ENCODE data around the gene TMEM109.

Gene TMEM109

DNA sequence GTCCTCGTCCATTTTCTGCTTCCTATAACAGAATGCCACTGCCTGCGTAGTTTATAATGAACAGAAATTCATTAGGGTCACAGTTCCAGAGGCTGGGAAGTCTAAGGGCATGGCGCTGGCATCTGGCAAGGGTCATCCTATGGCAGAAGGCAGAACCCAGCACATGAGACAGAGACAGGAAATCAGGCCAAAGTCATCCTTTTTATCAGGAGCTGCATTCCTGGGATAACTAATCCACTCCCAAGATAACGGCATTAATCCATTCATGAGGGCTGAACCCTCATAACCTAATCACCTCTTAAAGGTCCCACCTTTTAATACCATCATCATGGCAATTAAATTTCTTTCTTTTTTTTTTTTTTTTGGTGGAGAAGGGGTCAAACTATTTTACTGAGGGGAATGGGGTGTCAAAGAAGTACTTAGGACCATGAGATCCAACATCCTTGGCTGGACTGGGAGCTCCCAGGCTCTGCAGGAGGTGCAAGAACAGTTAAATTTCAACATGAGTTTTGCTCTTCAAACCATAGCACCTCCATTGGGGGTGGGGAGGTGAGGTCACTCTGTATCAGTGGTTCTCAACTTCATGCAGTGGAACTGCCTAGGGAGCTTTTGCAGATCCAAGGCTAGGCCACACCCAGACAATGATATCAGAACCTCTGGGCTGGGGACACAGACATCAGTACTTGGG, 4.4 kb downstream of the TMEM109 start:
- peaks cover 28% of the 10 kb centered on the region for H3K36me3 ChIP-seq (ENCODE audit: low read depth)
- no peak for ATAC-seq (ENCODE audit: low read depth)

DNA sequence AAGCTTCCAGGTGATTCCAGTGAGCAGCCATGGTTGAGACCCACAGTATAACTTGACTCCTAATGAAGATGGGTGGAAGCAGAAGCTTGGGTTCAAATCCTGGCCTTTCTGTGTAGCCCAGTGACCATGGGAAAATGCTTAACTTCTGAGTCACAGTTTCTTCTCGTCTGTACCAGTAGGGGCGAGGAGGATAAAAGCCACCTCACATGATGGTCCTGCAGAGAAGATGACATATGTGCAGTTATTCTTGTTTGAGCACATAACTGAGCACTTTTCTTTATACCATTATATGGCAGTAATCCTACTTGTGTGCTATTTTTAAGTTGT, 4.9 kb downstream of the TMEM109 start:
- H3K27me3 ChIP-seq (ENCODE audit: insufficient read depth, poor library complexity, severe bottlenecking), result no peaks in the 10 kb centered on the region
- peaks cover 24% of the 10 kb centered on the region for H3K4me1 ChIP-seq (ENCODE audit: insufficient read depth, poor library complexity, severe bottlenecking)
- TF ChIP-seq, protein P1, sequence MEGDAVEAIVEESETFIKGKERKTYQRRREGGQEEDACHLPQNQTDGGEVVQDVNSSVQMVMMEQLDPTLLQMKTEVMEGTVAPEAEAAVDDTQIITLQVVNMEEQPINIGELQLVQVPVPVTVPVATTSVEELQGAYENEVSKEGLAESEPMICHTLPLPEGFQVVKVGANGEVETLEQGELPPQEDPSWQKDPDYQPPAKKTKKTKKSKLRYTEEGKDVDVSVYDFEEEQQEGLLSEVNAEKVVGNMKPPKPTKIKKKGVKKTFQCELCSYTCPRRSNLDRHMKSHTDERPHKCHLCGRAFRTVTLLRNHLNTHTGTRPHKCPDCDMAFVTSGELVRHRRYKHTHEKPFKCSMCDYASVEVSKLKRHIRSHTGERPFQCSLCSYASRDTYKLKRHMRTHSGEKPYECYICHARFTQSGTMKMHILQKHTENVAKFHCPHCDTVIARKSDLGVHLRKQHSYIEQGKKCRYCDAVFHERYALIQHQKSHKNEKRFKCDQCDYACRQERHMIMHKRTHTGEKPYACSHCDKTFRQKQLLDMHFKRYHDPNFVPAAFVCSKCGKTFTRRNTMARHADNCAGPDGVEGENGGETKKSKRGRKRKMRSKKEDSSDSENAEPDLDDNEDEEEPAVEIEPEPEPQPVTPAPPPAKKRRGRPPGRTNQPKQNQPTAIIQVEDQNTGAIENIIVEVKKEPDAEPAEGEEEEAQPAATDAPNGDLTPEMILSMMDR (IDR thresholded peaks at IDR 0.05; ENCODE audit: poor library complexity, severe bottlenecking), result no peak
- no peak for DNase-seq (ENCODE audit: low spot score)
- no peak overlapping the region for H3K27ac ChIP-seq (ENCODE audit: poor library complexity, severe bottlenecking)
- no peak for ATAC-seq (ENCODE audit: low read depth)
- H3K36me3 ChIP-seq (ENCODE audit: low read depth), result peaks cover 28% of the 10 kb centered on the region
- H3K9me3 ChIP-seq (ENCODE audit: severe bottlenecking), result no peaks in the 10 kb centered on the region
- H3K4me3 ChIP-seq (ENCODE audit: severe bottlenecking), result no peak overlapping the region

More for the DNA sequence above, 4.4 kb downstream of the TMEM109 start:
- no peaks in the 10 kb centered on the region for H3K9me3 ChIP-seq (ENCODE audit: severe bottlenecking)
- peaks cover 21% of the 10 kb centered on the region for H3K4me1 ChIP-seq (ENCODE audit: insufficient read depth, poor library complexity, severe bottlenecking)
- H3K27me3 ChIP-seq (ENCODE audit: insufficient read depth, poor library complexity, severe bottlenecking), result no peaks in the 10 kb centered on the region
- DNase-seq (ENCODE audit: low spot score), result no peak
- no peak overlapping the region for H3K4me3 ChIP-seq (ENCODE audit: severe bottlenecking)
- no peak overlapping the region for H3K27ac ChIP-seq (ENCODE audit: poor library complexity, severe bottlenecking)
- TF ChIP-seq, protein P1 (IDR thresholded peaks at IDR 0.05; ENCODE audit: poor library complexity, severe bottlenecking), result no peak

DNA sequence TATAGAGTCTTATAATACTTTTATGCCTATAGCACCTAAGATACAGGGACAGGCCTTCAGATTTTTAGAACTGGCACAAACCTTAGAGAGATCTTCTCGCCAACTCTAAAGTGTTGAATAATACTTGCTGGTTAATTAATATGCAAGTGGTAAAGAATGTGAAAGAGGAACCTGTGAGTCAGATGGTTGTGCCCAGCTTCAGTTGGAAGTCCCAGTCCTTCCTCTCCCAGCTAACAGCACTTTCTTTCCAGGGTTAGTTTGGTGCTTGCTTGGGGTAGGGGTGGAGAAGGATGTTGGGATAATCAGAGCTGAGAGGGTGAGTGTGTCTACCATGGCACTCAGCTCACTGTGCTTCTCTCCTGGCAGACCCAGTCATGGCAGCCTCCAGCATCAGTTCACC, 5.4 kb downstream of the TMEM109 start:
- Histone ChIP-seq H3K36me3 (ENCODE audit: low read depth) (peaks cover 28% of the 10 kb centered on the region), H3K4me1 (ENCODE audit: insufficient read depth, poor library complexity, severe bottlenecking) (peaks cover 24% of the 10 kb centered on the region), H3K27ac (ENCODE audit: poor library complexity, severe bottlenecking) (no peak overlapping the region), H3K4me3 (ENCODE audit: severe bottlenecking) (no peak overlapping the region), H3K27me3 (ENCODE audit: insufficient read depth, poor library complexity, severe bottlenecking) (no peaks in the 10 kb centered on the region), H3K9me3 (ENCODE audit: severe bottlenecking) (no peaks in the 10 kb centered on the region)
- TF ChIP-seq, protein P1 (IDR thresholded peaks at IDR 0.05; ENCODE audit: poor library complexity, severe bottlenecking), result no peak
- ATAC-seq (ENCODE audit: low read depth) (no peak), DNase-seq (ENCODE audit: low spot score) (no peak)

DNA sequence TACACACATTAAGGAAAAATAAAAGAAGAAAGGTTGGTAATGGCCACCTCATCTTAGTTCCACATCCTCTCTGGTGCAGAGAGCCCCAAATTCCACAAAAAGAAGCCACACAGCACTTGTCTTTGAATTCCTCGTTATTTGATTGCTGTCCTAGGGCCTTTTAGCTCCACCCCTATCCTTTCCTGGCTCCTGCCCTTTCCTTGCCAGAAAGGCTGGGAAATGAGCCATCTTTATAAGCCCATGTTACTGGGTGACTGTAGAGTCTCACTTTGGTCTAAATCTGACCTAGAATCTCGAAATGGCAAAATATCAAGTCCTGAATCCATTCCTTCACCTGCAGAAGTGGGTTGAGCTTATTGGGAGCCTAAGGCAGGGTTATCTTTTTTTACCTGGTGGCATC, 6.0 kb downstream of the TMEM109 start:
- Histone ChIP-seq H3K4me3 (ENCODE audit: severe bottlenecking) (no peak overlapping the region), H3K36me3 (ENCODE audit: low read depth) (peaks cover 28% of the 10 kb centered on the region), H3K4me1 (ENCODE audit: insufficient read depth, poor library complexity, severe bottlenecking) (peaks cover 24% of the 10 kb centered on the region), H3K9me3 (ENCODE audit: severe bottlenecking) (no peaks in the 10 kb centered on the region), H3K27me3 (ENCODE audit: insufficient read depth, poor library complexity, severe bottlenecking) (no peaks in the 10 kb centered on the region), H3K27ac (ENCODE audit: poor library complexity, severe bottlenecking) (no peak overlapping the region)
- DNase-seq (ENCODE audit: low spot score) (no peak), ATAC-seq (ENCODE audit: low read depth) (no peak)
- TF ChIP-seq, protein P1 (IDR thresholded peaks at IDR 0.05; ENCODE audit: poor library complexity, severe bottlenecking), result no peak

DNA sequence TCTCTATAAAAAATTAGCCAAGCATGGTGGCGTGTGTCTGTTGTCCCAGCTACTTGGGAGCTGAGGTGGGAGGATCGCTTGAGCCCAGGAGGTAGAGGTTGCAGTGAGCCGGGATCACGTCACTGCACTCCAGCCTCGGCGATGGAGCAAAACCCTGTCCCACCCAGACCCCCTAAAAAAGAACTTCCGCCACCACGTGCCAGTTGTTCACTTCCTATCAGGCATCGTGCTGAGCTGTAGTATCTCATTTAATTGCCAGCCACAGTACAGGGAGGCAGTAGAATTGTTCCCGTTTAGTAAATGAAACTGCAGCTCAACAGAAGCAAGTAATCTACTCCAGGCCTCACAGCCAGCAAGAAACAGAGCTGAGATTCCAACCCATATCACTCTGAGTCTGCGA, 7.3 kb downstream of the TMEM109 start:
- no peaks in the 10 kb centered on the region for H3K27me3 ChIP-seq (ENCODE audit: insufficient read depth, poor library complexity, severe bottlenecking)
- H3K27ac ChIP-seq (ENCODE audit: poor library complexity, severe bottlenecking), result no peak overlapping the region
- peaks cover 26% of the 10 kb centered on the region for H3K36me3 ChIP-seq (ENCODE audit: low read depth)
- H3K4me1 ChIP-seq (ENCODE audit: insufficient read depth, poor library complexity, severe bottlenecking), result peaks cover 17% of the 10 kb centered on the region
- no peak for ATAC-seq (ENCODE audit: low read depth)
- no peaks in the 10 kb centered on the region for H3K9me3 ChIP-seq (ENCODE audit: severe bottlenecking)
- TF ChIP-seq, protein P1 (IDR thresholded peaks at IDR 0.05; ENCODE audit: poor library complexity, severe bottlenecking), result no peak
- no peak for DNase-seq (ENCODE audit: low spot score)
- H3K4me3 ChIP-seq (ENCODE audit: severe bottlenecking), result no peak overlapping the region
